ENCODE data around the gene LPCAT4. TPM values are rescaled to one million over a fixed set of nuclear protein-coding genes. Genes with fewer than 3 reads are reported as not detected.
"Not testable (repeated sequence)": the region's sequence is repeated elsewhere in the genome, so short reads cannot be mapped to it uniquely, and the experiment has no call there.

The LPCAT4 gene
- total and polyA plus RNA-seq, 2 donors (not counting 1 experiment from before 2014, with no cell fraction given): 6.3 to 21.8 TPM

- not testable (repeated sequence) for DNase-seq (ENCODE audit: low read depth in 2 of 2); H3K27ac ChIP-seq (ENCODE audit: insufficient read depth, low read length); H3K4me1 ChIP-seq (ENCODE audit: control insufficient read depth, extremely low read depth, insufficient read depth, low read length); H2AFZ ChIP-seq (ENCODE audit: low read length); H3K36me3 ChIP-seq (ENCODE audit: control insufficient read depth, insufficient read depth, low read length); H3K27me3 ChIP-seq (ENCODE audit: control insufficient read depth, insufficient read depth, low read length); H3K4me2 ChIP-seq (ENCODE audit: extremely low read depth, insufficient read depth, low read length); H4K20me1 ChIP-seq (ENCODE audit: control insufficient read depth, extremely low read depth, insufficient read depth, low read length); H3K9ac ChIP-seq (ENCODE audit: insufficient read depth, low read length); H3K79me2 ChIP-seq (ENCODE audit: control insufficient read depth, insufficient read depth, low read length); H3K4me3 ChIP-seq (replicated peaks in 1 of 4; ENCODE audit: control extremely low read depth in 1 of 4, insufficient read depth in 1 of 4, low read depth in 3 of 4, low read length in 4 of 4); H3K9me3 ChIP-seq (ENCODE audit: control insufficient read depth, insufficient read depth, low read depth, low read length)
Observed at GRCh38 chr15:34397637-34398259, 30.8 kb upstream of the LPCAT4 start.

- not testable (repeated sequence) for H3K27ac ChIP-seq (ENCODE audit: insufficient read depth, low read length); H3K36me3 ChIP-seq (ENCODE audit: control insufficient read depth, insufficient read depth, low read length); H3K4me3 ChIP-seq (replicated peaks in 1 of 4; ENCODE audit: control extremely low read depth in 1 of 4, insufficient read depth in 1 of 4, low read depth in 3 of 4, low read length in 4 of 4); H3K4me1 ChIP-seq (ENCODE audit: control insufficient read depth, extremely low read depth, insufficient read depth, low read length); H3K79me2 ChIP-seq (ENCODE audit: control insufficient read depth, insufficient read depth, low read length); H2AFZ ChIP-seq (ENCODE audit: low read length); DNase-seq (ENCODE audit: low read depth in 2 of 2); H3K9ac ChIP-seq (ENCODE audit: insufficient read depth, low read length); H4K20me1 ChIP-seq (ENCODE audit: control insufficient read depth, extremely low read depth, insufficient read depth, low read length); H3K27me3 ChIP-seq (ENCODE audit: control insufficient read depth, insufficient read depth, low read length); H3K4me2 ChIP-seq (ENCODE audit: extremely low read depth, insufficient read depth, low read length); H3K9me3 ChIP-seq (ENCODE audit: control insufficient read depth, insufficient read depth, low read depth, low read length)
Observed at GRCh38 chr15:34392981-34393380, 26.0 kb upstream of the LPCAT4 start.

GRCh38 chr15:34389594-34390086, 22.6 kb upstream of the LPCAT4 start:
- H3K4me1 ChIP-seq (ENCODE audit: control insufficient read depth, extremely low read depth, insufficient read depth, low read length); H3K9ac ChIP-seq (ENCODE audit: insufficient read depth, low read length); H3K36me3 ChIP-seq (ENCODE audit: control insufficient read depth, insufficient read depth, low read length); H3K79me2 ChIP-seq (ENCODE audit: control insufficient read depth, insufficient read depth, low read length); H3K27ac ChIP-seq (ENCODE audit: insufficient read depth, low read length); H3K4me2 ChIP-seq (ENCODE audit: extremely low read depth, insufficient read depth, low read length); DNase-seq (ENCODE audit: low read depth in 2 of 2); H4K20me1 ChIP-seq (ENCODE audit: control insufficient read depth, extremely low read depth, insufficient read depth, low read length); H3K4me3 ChIP-seq (replicated peaks in 1 of 4; ENCODE audit: control extremely low read depth in 1 of 4, insufficient read depth in 1 of 4, low read depth in 3 of 4, low read length in 4 of 4); H3K9me3 ChIP-seq (ENCODE audit: control insufficient read depth, insufficient read depth, low read depth, low read length); H3K27me3 ChIP-seq (ENCODE audit: control insufficient read depth, insufficient read depth, low read length); H2AFZ ChIP-seq (ENCODE audit: low read length): not testable (repeated sequence)

GRCh38 chr15:34381829-34382521, 15.0 kb upstream of the LPCAT4 start:
- H3K4me1 ChIP-seq (ENCODE audit: control insufficient read depth, extremely low read depth, insufficient read depth, low read length); H3K36me3 ChIP-seq (ENCODE audit: control insufficient read depth, insufficient read depth, low read length); H3K9ac ChIP-seq (ENCODE audit: insufficient read depth, low read length); H3K9me3 ChIP-seq (ENCODE audit: control insufficient read depth, insufficient read depth, low read depth, low read length); H3K4me3 ChIP-seq (replicated peaks in 1 of 4; ENCODE audit: control extremely low read depth in 1 of 4, insufficient read depth in 1 of 4, low read depth in 3 of 4, low read length in 4 of 4); H3K27ac ChIP-seq (ENCODE audit: insufficient read depth, low read length); H3K79me2 ChIP-seq (ENCODE audit: control insufficient read depth, insufficient read depth, low read length); H3K4me2 ChIP-seq (ENCODE audit: extremely low read depth, insufficient read depth, low read length); H2AFZ ChIP-seq (ENCODE audit: low read length); H4K20me1 ChIP-seq (ENCODE audit: control insufficient read depth, extremely low read depth, insufficient read depth, low read length); DNase-seq (ENCODE audit: low read depth in 2 of 2); H3K27me3 ChIP-seq (ENCODE audit: control insufficient read depth, insufficient read depth, low read length): not testable (repeated sequence)

GRCh38 chr15:34380491-34380890, 13.5 kb upstream of the LPCAT4 start:
- H4K20me1 ChIP-seq (ENCODE audit: control insufficient read depth, extremely low read depth, insufficient read depth, low read length); H3K27me3 ChIP-seq (ENCODE audit: control insufficient read depth, insufficient read depth, low read length); H3K9me3 ChIP-seq (ENCODE audit: control insufficient read depth, insufficient read depth, low read depth, low read length); H3K4me1 ChIP-seq (ENCODE audit: control insufficient read depth, extremely low read depth, insufficient read depth, low read length); H3K4me3 ChIP-seq (replicated peaks in 1 of 4; ENCODE audit: control extremely low read depth in 1 of 4, insufficient read depth in 1 of 4, low read depth in 3 of 4, low read length in 4 of 4); H3K79me2 ChIP-seq (ENCODE audit: control insufficient read depth, insufficient read depth, low read length); DNase-seq (ENCODE audit: low read depth in 2 of 2); H3K9ac ChIP-seq (ENCODE audit: insufficient read depth, low read length); H2AFZ ChIP-seq (ENCODE audit: low read length); H3K4me2 ChIP-seq (ENCODE audit: extremely low read depth, insufficient read depth, low read length); H3K36me3 ChIP-seq (ENCODE audit: control insufficient read depth, insufficient read depth, low read length); H3K27ac ChIP-seq (ENCODE audit: insufficient read depth, low read length): not testable (repeated sequence)

Measured in fibroblast of lung (primary cell).